GM23338 (cell line): ENCODE results near the gene LRP1B. TPM values are rescaled to one million over a fixed set of nuclear protein-coding genes. Genes with fewer than 3 reads are reported as not detected.

Experiments used
- ATAC-seq: fragments of 200-7000 bp; cut with Tn5 transposase; 3 replicates; pipeline ENCODE4 v1.9.1; 2020
- DNase-seq: peaks from one replicate; pipeline ENCODE4 v3.0.0-alpha.2; 2015; ENCODE audit warnings: low spot score
- H2AFZ ChIP-seq: fragments of 200-600 bp; sonication (generic); 2 replicates; pipeline ENCODE4 v1.8.0; 2016; ENCODE audit warnings: antibody characterized with exemption, mild to moderate bottlenecking, moderate library complexity
- H3F3A ChIP-seq: fragments of 200-600 bp; sonication (generic); replicated peaks from 2 replicates; pipeline ENCODE4 v1.8.0; 2017; ENCODE audit warnings: antibody characterized with exemption, mixed run types, low read depth
- H3K27ac ChIP-seq: fragments of 200-600 bp; sonication (generic); 2 replicates; pipeline ENCODE4 v1.6.1; 2016; ENCODE audit warnings: low read depth
- H3K27me3 ChIP-seq: fragments of 200-600 bp; sonication (generic); 2 replicates; pipeline ENCODE4 v1.8.0; 2016; ENCODE audit warnings: mild to moderate bottlenecking, mixed run types, moderate library complexity; ENCODE audit not compliant: insufficient read depth
- H3K36me3 ChIP-seq: fragments of 200-600 bp; sonication (generic); 2 replicates; pipeline ENCODE4 v1.8.0; 2016; ENCODE audit warnings: mild to moderate bottlenecking; ENCODE audit not compliant: insufficient read depth
- H3K4me1 ChIP-seq: fragments of 200-600 bp; sonication (generic); 2 replicates; pipeline ENCODE4 v1.8.0; 2016; ENCODE audit warnings: mild to moderate bottlenecking, moderate library complexity; ENCODE audit not compliant: insufficient read depth
- H3K4me2 ChIP-seq: fragments of 200-600 bp; sonication (generic); 2 replicates; pipeline ENCODE4 v1.7.1; 2017; ENCODE audit warnings: mixed run types
- H3K4me3 ChIP-seq: fragments of 200-600 bp; sonication (generic); 2 replicates; pipeline ENCODE4 v1.6.1; 2016; ENCODE audit warnings: mixed run types
- H3K79me2 ChIP-seq: fragments of 200-600 bp; sonication (generic); replicated peaks from 2 replicates; pipeline ENCODE4 v1.8.0; 2017; ENCODE audit warnings: mild to moderate bottlenecking; ENCODE audit not compliant: insufficient read depth
- H3K9me2 ChIP-seq: fragments of 200-600 bp; sonication (generic); 2 replicates; pipeline ENCODE4 v1.8.0; 2017; ENCODE audit not compliant: insufficient read depth
- H4K20me1 ChIP-seq: fragments of 200-600 bp; sonication (generic); replicated peaks from 2 replicates; pipeline ENCODE4 v1.8.0; 2017; ENCODE audit warnings: mild to moderate bottlenecking; ENCODE audit not compliant: insufficient read depth
- H3K27ac Mint-ChIP-seq: 2 replicates; pipeline ENCODE4 v1.8.0; 2020; ENCODE audit warnings: inconsistent platforms, mild to moderate bottlenecking, moderate library complexity, mixed read lengths
- H3K27me3 Mint-ChIP-seq: 3 replicates; pipeline ENCODE4 v1.8.0; 2022; ENCODE audit warnings: low read depth, mild to moderate bottlenecking, moderate library complexity, mixed read lengths, inconsistent platforms; ENCODE audit not compliant: insufficient read depth, poor library complexity
- H3K36me3 Mint-ChIP-seq: 3 replicates; pipeline ENCODE4 v1.8.0; 2021; ENCODE audit warnings: low read depth, mild to moderate bottlenecking, inconsistent platforms, moderate library complexity, mixed read lengths
- H3K4me1 Mint-ChIP-seq: 3 replicates; pipeline ENCODE4 v1.8.0; 2020; ENCODE audit warnings: mild to moderate bottlenecking, inconsistent platforms, mixed read lengths
- H3K4me3 Mint-ChIP-seq: 3 replicates; pipeline ENCODE4 v1.8.0; 2021; ENCODE audit warnings: moderate library complexity, mild to moderate bottlenecking, inconsistent platforms, mixed read lengths
- H3K9me3 Mint-ChIP-seq: 3 replicates; pipeline ENCODE4 v1.8.0; 2020; ENCODE audit warnings: moderate library complexity, mild to moderate bottlenecking, inconsistent platforms, mixed read lengths
- CREB1 ChIP-seq: fragments of 250-450 bp; sonication (Bioruptor Pico); IDR thresholded peaks from 2 replicates; pipeline ENCODE4 v1.5.0; 2020; ENCODE audit warnings: low read depth, mild to moderate bottlenecking, moderate library complexity
- CTCF ChIP-seq, 2 experiments: fragments of 200-600 bp in 1 of 2; sonication (generic) in 1 of 2; conservative IDR thresholded peaks; 2 replicates each; pipeline versions ENCODE4 v1.5.1 to v1.6.1; 2016 to 2017; ENCODE audit warnings: antibody characterized with exemption in 2 of 2, low read depth in 2 of 2, mild to moderate bottlenecking in 2 of 2, moderate library complexity in 1 of 2
- ETS1 ChIP-seq: IDR thresholded peaks from 2 replicates; pipeline ENCODE4 v1.6.1; 2016; ENCODE audit warnings: antibody characterized with exemption
- JUNB ChIP-seq: IDR thresholded peaks from one replicate; pipeline ENCODE4 v1.6.1; 2016; ENCODE audit warnings: antibody characterized with exemption; ENCODE audit not compliant: unreplicated experiment
- REST ChIP-seq: IDR thresholded peaks from one replicate; pipeline ENCODE4 v1.6.1; 2018; ENCODE audit warnings: antibody characterized with exemption; ENCODE audit not compliant: unreplicated experiment
- STAT1 ChIP-seq: IDR thresholded peaks from one replicate; pipeline ENCODE4 v1.6.1; 2016; ENCODE audit warnings: antibody characterized with exemption; ENCODE audit not compliant: unreplicated experiment
- ZNF114 ChIP-seq: fragments of 250-450 bp; sonication (Bioruptor Pico); IDR thresholded peaks from 2 replicates; pipeline ENCODE4 v1.5.0; 2020; ENCODE audit warnings: mild to moderate bottlenecking, moderate library complexity
- polyA plus RNA-seq: library from polyadenylated mRNA; unstranded; fragments of >200 nt; fragmentation: Nextera tagmentation; extraction: Ambion mirVana; gene quantifications from 2 replicates; pipeline ENCODE4 v1.2.1, GENCODE V29; 2016
- total RNA-seq: library from RNA; depleted of rRNA; stranded (reverse); fragments of >200 nt; shearing (Covaris generic); gene quantifications from 2 replicates; pipeline ENCODE4 v1.2.3, GENCODE V29; 2014

The LRP1B gene
- total and polyA plus RNA-seq, 2 experiments from 2014 or later = 0.15 to 0.97 TPM

GRCh38 chr2:140600116-140600515 lies 1530.7 kb downstream of the LRP1B start (continued):
- no peak for TF ChIP-seq ZNF114
- no peak for TF ChIP-seq CTCF (conservative IDR thresholded peaks at IDR 0.05; ENCODE audit: low read depth in 2 of 2)
- no peak for TF ChIP-seq JUNB
- no peak for TF ChIP-seq REST
- no peak for TF ChIP-seq STAT1
- no peak for TF ChIP-seq CREB1 (CRISPR knock-in tag)
- TF ChIP-seq ETS1 = no peak

- TF ChIP-seq CTCF (conservative IDR thresholded peaks at IDR 0.05; ENCODE audit: low read depth in 2 of 2) (peak; percentile 56 to 82), CREB1 (CRISPR knock-in tag) (no peak)
- no peaks in the 10 kb centered on the region for H3K4me1 ChIP-seq
- peaks cover 2% of the 10 kb centered on the region for H3K27me3 Mint-ChIP-seq
- no peak overlapping the region for H3K4me2 ChIP-seq
- peak; percentile 61 for ATAC-seq
- H3K36me3 ChIP-seq = no peaks in the 10 kb centered on the region
- H3K4me3 ChIP-seq = no peak overlapping the region
- no peak overlapping the region for H2AFZ ChIP-seq
- no peaks in the 10 kb centered on the region for H3K79me2 ChIP-seq
- no peaks in the 10 kb centered on the region for H3K27me3 ChIP-seq
- H3K36me3 Mint-ChIP-seq = no peaks in the 10 kb centered on the region
- H3K9me2 ChIP-seq = no peaks in the 10 kb centered on the region
- no peak overlapping the region for H3K27ac ChIP-seq
- no peaks in the 10 kb centered on the region for H3F3A ChIP-seq
- no peaks in the 10 kb centered on the region for H3K4me1 Mint-ChIP-seq
- peak; percentile 69 for DNase-seq
- H3K27ac Mint-ChIP-seq = no peak overlapping the region
- H3K9me3 Mint-ChIP-seq = no peaks in the 10 kb centered on the region
- H4K20me1 ChIP-seq = no peaks in the 10 kb centered on the region
- H3K4me3 Mint-ChIP-seq = no peak overlapping the region
Measured at GRCh38 chr2:140597836-140598235, 1533.0 kb downstream of the LRP1B start.
